ENCODE results near the gene ANKRD37.

GRCh38 chr4:185380320-185380719, 16.3 kb upstream of the ANKRD37 start:
- TF ChIP-seq CTCF (conservative IDR thresholded peaks at IDR 0.05 in 1 of 2, IDR thresholded peaks at IDR 0.05 in 1 of 2; ENCODE audit: extremely low read depth in 1 of 2, insufficient read depth in 1 of 2, low read depth in 1 of 2, low read length in 2 of 2) (no peak), EZH2 (IDR thresholded peaks at IDR 0.05; ENCODE audit: borderline replicate concordance, low read length) (no peak)
